CD4-positive, alpha-beta T cell treated with Interleukin-17A for 1 hour (primary cell): ENCODE results near the gene EXOSC9.

Experiments
- DNase-seq: peaks from one replicate; pipeline ENCODE4 v3.0.0-alpha.2; 2020

EXOSC9 gene

GRCh38 chr4:121827853-121828252 is 26.7 kb downstream of the EXOSC9 start:
- no peak for DNase-seq

GRCh38 chr4:121829511-121829910 is 28.4 kb downstream of the EXOSC9 start:
- no peak for DNase-seq

GRCh38 chr4:121838136-121838535 is 37.0 kb downstream of the EXOSC9 start:
- DNase-seq = no peak

- DNase-seq = no peak
Observed at GRCh38 chr4:121842862-121843261, 41.7 kb downstream of the EXOSC9 start.

GRCh38 chr4:121846662-121847061 is 45.5 kb downstream of the EXOSC9 start:
- no peak for DNase-seq

DNA sequence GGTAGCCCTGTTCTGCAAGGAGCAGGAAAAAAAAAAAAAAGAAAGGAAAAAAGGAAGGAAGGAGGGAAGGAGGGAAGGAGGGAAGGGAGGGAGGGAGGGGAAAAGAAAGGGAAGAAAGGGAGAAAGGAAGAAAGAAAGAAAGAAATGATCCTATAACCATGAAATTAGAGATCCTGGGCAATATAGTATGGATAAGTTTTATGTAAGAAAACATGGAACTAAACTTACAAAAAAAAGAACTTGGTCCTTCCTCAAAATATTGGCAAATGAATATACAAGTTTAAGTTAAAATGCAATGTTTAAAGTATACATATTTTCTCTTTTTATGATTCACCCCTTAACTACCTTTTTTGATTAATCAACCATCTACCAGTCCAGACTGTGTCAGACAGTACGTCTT is 50.2 kb downstream of the EXOSC9 start:
- DNase-seq = no peak

DNA sequence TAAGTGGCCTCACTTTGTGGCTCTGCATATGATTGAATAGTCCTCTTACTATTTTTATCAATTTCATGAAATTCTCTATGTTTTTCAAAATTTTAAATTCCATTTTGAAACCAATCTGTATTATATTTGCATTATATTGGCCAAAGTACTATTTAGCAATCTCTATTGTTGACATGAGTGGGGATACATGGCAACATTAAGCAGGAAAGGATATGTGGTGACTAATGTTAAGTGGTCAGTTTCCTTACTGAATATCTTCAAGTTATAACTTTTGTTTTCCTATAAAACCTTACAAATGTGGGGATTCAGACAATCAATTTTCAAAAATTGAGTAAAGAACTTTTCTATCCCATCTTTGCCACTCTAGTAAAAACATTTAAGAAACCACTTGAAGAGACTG is 59.0 kb downstream of the EXOSC9 start:
- no peak for DNase-seq

DNA sequence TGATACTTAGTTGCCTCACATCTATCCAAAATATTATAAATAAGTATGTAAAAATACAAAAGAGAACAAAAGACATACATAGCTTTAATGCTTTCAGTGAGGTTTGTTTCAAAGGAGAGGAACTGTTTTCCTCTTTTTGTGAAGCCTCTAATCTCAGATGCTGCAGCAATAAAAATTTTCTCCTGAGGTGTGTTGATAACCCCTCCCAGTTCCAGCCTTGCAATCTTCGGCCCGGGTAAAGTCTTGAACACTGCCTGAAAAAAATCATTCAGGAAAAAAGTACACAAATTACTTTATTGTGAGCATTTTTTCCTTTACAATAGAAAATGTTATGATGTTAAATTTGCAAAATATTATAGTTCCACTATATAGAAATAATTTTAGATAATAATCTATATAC is 60.3 kb downstream of the EXOSC9 start:
- DNase-seq = no peak

GRCh38 chr4:121863799-121864198 is 62.7 kb downstream of the EXOSC9 start:
- no peak for DNase-seq
